ENCODE measurements around the gene NPAS3.

GRCh38 chr14:33634631-33635030, 696.0 kb downstream of the NPAS3 start:
- TF ChIP-seq CTCF (IDR thresholded peaks at IDR 0.05), result no peak
- no peak for TF ChIP-seq POLR2A (IDR thresholded peaks at IDR 0.05)
